Heart left ventricle (tissue), 16 donors: ENCODE data around the gene PLEKHM3. TPM values are rescaled to one million over a fixed set of nuclear protein-coding genes. Genes with fewer than 3 reads are reported as not detected.

ENCODE experiments used
- ATAC-seq, 4 donors: fragments of 200-7000 bp; cut with Tn5 transposase; one replicate each; pipeline ENCODE4 v1.9.1; 2020 to 2022; ENCODE audit warnings: moderate library complexity in 4 of 4, mild to moderate bottlenecking in 3 of 4, moderate number of reproducible peaks in 1 of 4
- DNase-seq, 5 donors: peaks; one replicate each; pipeline ENCODE4 v3.0.0-alpha.2; 2020
- H3K27ac ChIP-seq, 12 donors: fragments of 200-600 bp; sonication (generic) in 4 of 12; one replicate each; pipeline versions ENCODE4 v1.5.0 to v1.8.0; 2016 to 2022; ENCODE audit warnings: mild to moderate bottlenecking in 2 of 12
- H3K27me3 ChIP-seq, 9 donors: fragments of 200-600 bp; sonication (generic) in 2 of 9; one replicate each; pipeline versions ENCODE4 v1.5.1 to v1.8.0; 2016 to 2022; ENCODE audit warnings: mild to moderate bottlenecking in 3 of 9
- H3K36me3 ChIP-seq, 9 donors: fragments of 200-600 bp; sonication (generic) in 2 of 9; one replicate each; pipeline versions ENCODE4 v1.5.0 to v1.8.0; 2018 to 2022; ENCODE audit warnings: mild to moderate bottlenecking in 2 of 9
- H3K4me1 ChIP-seq, 12 donors: fragments of 200-600 bp; sonication (generic) in 4 of 12; one replicate each; pipeline versions ENCODE4 v1.5.0 to v1.8.0; 2016 to 2022; ENCODE audit warnings: mild to moderate bottlenecking in 3 of 12
- H3K4me3 ChIP-seq, 12 donors: fragments of 200-600 bp; sonication (generic) in 4 of 12; one replicate each; pipeline versions ENCODE4 v1.5.0 to v1.8.0; 2017 to 2022; ENCODE audit warnings: mild to moderate bottlenecking in 9 of 12, moderate library complexity in 4 of 12
- H3K9me3 ChIP-seq, 12 donors: fragments of 200-600 bp; sonication (generic) in 4 of 12; one replicate each; pipeline versions ENCODE4 v1.5.0 to v1.8.0; 2016 to 2022; ENCODE audit warnings: mild to moderate bottlenecking in 1 of 12
- POLR2A ChIP-seq, 2 donors: fragments of 450-650 bp; IDR thresholded peaks; one replicate each; pipeline ENCODE4 v1.6.1; 2017; ENCODE audit warnings: antibody characterized with exemption in 2 of 2, mild to moderate bottlenecking in 2 of 2, moderate library complexity in 2 of 2
- WGBS, 4 donors: extraction: QIAGEN DNeasy Blood & Tissue Kit in 2 of 4; methylation state at CpG; one replicate each; pipeline versions ENCODE4 v1.1.5 to v1.1.7; 2013 to 2018; 5-methylcytosine and 5-hydroxymethylcytosine counted together
- intact Hi-C, 10 donors: fragments of 100-400 bp; cut with DNase I; formaldehyde crosslinking; loops; one replicate each; pipeline versions ENCODE4 v1.11.1 to v1.14.2; 2022
- polyA plus RNA-seq, 2 donors: library from polyadenylated mRNA; stranded (reverse); fragments of 200-250 nt; gene quantifications; one replicate each; pipeline ENCODE4 v1.2.3, GENCODE V29; 2013
- total RNA-seq, 9 donors: library from RNA; depleted of rRNA in 2 of 9; stranded (reverse); fragments of >200 nt in 2 of 9; fragmentation: NEBNext Ultra II Directional in 3 of 9; extraction: Animal tissue kit (Norgen Biotek cat#: 25700) in 3 of 9; gene quantifications; one replicate each; pipeline versions ENCODE4 v1.1.0 to v1.2.4, GENCODE V29; 2016 to 2023
- TF ChIP-seq, protein P1 (sequence below), 12 donors: fragments of 200-600 bp; sonication (generic) in 4 of 12; IDR thresholded peaks; one replicate each; pipeline versions ENCODE4 v1.5.0 to v1.8.0; 2018 to 2022; ENCODE audit warnings: antibody characterized with exemption in 12 of 12, mild to moderate bottlenecking in 5 of 12
- donor health status: ischemic (EF 13 %, LVEDD 7.1; RV severe dilation, severe dysfunction).
- donor health status: healthy with polysubstance abuse.
- donor health status: DM: no; HTN: yes; CAD: no.
- donor health status: DM: no; HTN: no; CAD: no.
- donor health status: ischemic (EF 25% LVEDD 6.9; RV normal size, moderate dysfunction).
- donor health status: ischemic (EF 25% LVEDD 5.7; RV mildly dilated, moderate dysfunction).
- donor health status: healthy.
- donor health status: DM: yes; HTN: yes; CAD: no.
- donor health status: ischemic (EF 35%, LVEDD 5.7; RV mildly dilated, moderate dysfunction).
- donor health status: nonischemic (EF 11% LVEDD 7.7; RV severe dilation, severe dysfunction).
- donor health status: DM: yes; HTN: yes; CAD: no.
- donor health status: PGD.
- donor health status: ischemic (EF 29% LVEDD 5.4; RV normal size, mild dysfunction).
- donor health status: nonischemic (EF 23%, LVEDD 6.1; RV moderate dilation, normal function).

Gene PLEKHM3
- total and polyA plus RNA-seq, 11 donors = 5.2 to 28.3 (median 17.0) TPM

DNA sequence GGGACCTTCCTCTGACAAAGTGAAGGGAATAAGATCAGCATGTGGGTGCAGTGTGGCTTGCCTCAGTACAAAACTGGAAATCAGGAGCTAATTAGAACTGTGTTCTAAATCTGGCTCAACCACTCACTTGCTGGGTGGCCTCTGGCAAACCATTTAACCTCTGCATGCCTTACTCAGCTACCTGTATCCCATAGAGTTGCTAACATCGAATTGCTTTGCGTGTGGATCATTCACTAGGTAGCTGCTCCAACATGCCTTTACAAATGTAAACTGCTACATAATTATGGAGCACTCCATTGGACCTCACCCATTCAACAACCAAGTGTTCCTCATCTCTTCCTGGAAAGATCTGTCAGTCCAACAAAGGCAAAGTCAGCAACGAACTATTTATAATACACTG lies 19.0 kb downstream of the PLEKHM3 start:
- intact Hi-C loops = no loop called here
- peaks cover 0 to 52% (median 15%) of the 10 kb centered on the region in 12 donors for H3K4me1 ChIP-seq
- DNase-seq = no peak
- TF ChIP-seq POLR2A (IDR thresholded peaks at IDR 0.05) = no peak
- TF ChIP-seq, protein P1, sequence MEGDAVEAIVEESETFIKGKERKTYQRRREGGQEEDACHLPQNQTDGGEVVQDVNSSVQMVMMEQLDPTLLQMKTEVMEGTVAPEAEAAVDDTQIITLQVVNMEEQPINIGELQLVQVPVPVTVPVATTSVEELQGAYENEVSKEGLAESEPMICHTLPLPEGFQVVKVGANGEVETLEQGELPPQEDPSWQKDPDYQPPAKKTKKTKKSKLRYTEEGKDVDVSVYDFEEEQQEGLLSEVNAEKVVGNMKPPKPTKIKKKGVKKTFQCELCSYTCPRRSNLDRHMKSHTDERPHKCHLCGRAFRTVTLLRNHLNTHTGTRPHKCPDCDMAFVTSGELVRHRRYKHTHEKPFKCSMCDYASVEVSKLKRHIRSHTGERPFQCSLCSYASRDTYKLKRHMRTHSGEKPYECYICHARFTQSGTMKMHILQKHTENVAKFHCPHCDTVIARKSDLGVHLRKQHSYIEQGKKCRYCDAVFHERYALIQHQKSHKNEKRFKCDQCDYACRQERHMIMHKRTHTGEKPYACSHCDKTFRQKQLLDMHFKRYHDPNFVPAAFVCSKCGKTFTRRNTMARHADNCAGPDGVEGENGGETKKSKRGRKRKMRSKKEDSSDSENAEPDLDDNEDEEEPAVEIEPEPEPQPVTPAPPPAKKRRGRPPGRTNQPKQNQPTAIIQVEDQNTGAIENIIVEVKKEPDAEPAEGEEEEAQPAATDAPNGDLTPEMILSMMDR (IDR thresholded peaks at IDR 0.05) = no peak
- H3K27ac ChIP-seq = peak overlapping the region in 8 of 12 donors; percentile 1 to 49 (median 30)
- no peak overlapping the region for H3K4me3 ChIP-seq
- no peaks in the 10 kb centered on the region for H3K9me3 ChIP-seq
- ATAC-seq = peak in 3 of 4 donors; percentile 65 to 72 (median 68)
- no peaks in the 10 kb centered on the region for H3K27me3 ChIP-seq
- peaks cover 0 to 6% (median 3%) of the 10 kb centered on the region in 9 donors for H3K36me3 ChIP-seq
- 70 to 74% (median 72%) methylated on average over 3 of the region's 3 CpGs for WGBS, 4 donors

DNA sequence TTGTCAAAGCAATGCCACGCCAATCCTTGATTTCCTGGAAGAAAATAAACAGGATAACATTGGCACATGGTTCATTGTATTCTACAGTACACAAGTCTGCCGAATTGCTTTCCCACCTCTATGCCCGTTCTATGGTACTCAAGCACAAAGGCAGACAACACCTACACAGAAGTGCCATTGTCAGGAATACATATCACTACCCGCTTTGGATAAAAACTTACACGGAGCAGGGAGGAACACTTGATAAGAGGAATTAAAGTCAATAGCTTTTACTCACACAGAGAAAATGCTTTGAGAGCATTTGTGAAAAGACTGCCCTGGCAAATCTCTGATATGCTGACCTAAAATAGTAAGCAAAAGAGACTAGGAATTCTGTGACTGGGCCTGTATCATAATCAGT lies 23.4 kb downstream of the PLEKHM3 start:
- WGBS, 4 donors = 44 to 69% (median 57%) methylated on average over 5 of the region's 5 CpGs
- no peak for TF ChIP-seq POLR2A (IDR thresholded peaks at IDR 0.05)
- TF ChIP-seq, protein P1 (IDR thresholded peaks at IDR 0.05) = no peak
- H3K4me3 ChIP-seq = no peak overlapping the region
- H3K9me3 ChIP-seq = no peaks in the 10 kb centered on the region
- intact Hi-C loops = no loop called here
- peaks cover 0 to 37% (median 21%) of the 10 kb centered on the region in 9 donors for H3K36me3 ChIP-seq
- H3K27me3 ChIP-seq = no peaks in the 10 kb centered on the region
- H3K4me1 ChIP-seq = peaks cover 0 to 42% (median 13%) of the 10 kb centered on the region in 12 donors
- DNase-seq = no peak
- peak overlapping the region in 10 of 12 donors; percentile 34 to 76 (median 62) for H3K27ac ChIP-seq
- ATAC-seq = peak in 3 of 4 donors; percentile 32 to 77 (median 49)

DNA sequence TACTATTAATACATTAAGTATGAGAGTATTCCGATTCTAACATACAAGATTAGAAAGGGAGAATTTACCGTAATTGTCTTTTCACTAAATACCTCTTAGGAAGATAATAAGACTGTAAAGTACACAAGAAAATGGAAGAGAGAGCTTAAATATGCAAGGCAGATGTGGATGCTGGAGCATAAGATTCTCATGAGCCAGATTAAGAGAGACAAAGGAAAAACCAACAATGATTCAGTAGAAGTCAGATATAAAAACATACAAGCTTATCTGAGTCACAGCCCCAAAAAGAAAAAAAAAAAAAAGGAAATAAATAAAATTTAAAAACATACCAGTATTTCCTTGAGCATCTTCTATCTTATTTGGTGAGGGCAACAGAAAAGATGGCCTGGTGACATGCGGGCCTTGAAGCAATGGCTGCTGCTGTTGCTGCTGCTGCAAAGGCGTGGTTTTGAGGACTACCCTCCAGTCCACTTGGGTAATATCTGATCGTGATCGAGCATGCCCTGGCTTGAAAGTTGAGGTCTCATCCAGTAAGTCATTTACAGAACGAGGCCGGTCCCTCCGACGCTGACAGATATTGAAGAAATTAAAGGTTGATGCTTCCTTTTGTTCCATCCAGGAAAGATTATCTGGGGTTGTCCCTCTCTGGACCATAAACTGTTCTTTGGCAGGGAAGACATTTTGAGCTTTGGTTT lies 24.5 kb downstream of the PLEKHM3 start:
- WGBS, 4 donors = 95 to 98% (median 96%) methylated on average over 10 of the region's 10 CpGs
- Histone ChIP-seq H3K9me3 (no peaks in the 10 kb centered on the region), H3K4me3 (no peak overlapping the region), H3K36me3 (peaks cover 0 to 37% (median 21%) of the 10 kb centered on the region in 9 donors), H3K4me1 (peaks cover 0 to 31% (median 8%) of the 10 kb centered on the region in 12 donors), H3K27ac (peak overlapping the region in 3 of 12 donors; percentile 63 to 76 (median 68)), H3K27me3 (no peaks in the 10 kb centered on the region)
- no peak for DNase-seq
- intact Hi-C loops = no loop called here
- no peak for TF ChIP-seq POLR2A (IDR thresholded peaks at IDR 0.05)
- TF ChIP-seq, protein P1 (IDR thresholded peaks at IDR 0.05) = no peak
- no peak for ATAC-seq

DNA sequence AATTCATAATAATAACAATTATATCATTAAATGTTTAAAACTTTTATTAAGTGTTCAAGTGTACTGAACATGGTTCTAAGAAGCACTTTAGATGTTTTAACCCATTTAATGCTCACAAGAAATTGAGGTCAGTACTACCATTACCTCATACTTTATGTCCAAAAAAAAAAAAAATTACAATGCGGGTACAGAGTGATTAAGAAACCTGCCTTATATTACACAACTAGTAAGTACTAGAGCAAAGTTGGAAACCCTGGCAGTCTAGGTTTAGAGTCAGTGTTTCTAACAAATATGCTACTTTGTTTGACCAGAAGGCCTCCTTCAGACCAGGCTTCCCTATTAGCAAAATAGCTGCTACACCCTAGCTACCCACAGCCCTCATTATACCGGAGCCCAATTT lies 28.5 kb downstream of the PLEKHM3 start:
- TF ChIP-seq POLR2A (IDR thresholded peaks at IDR 0.05) = no peak
- TF ChIP-seq, protein P1 (IDR thresholded peaks at IDR 0.05) = no peak
- WGBS, 4 donors = 92 to 94% (median 92%) methylated on average over 2 of the region's 2 CpGs
- no peak for ATAC-seq

More for the DNA sequence above, 28.5 kb downstream of the PLEKHM3 start:
- no peaks in the 10 kb centered on the region for H3K9me3 ChIP-seq
- no peak for DNase-seq
- peaks cover 0 to 25% (median 12%) of the 10 kb centered on the region in 12 donors for H3K4me1 ChIP-seq
- no peaks in the 10 kb centered on the region for H3K27me3 ChIP-seq
- intact Hi-C loops = no loop called here
- peaks cover 0 to 37% (median 21%) of the 10 kb centered on the region in 9 donors for H3K36me3 ChIP-seq
- no peak overlapping the region for H3K27ac ChIP-seq
- no peak overlapping the region for H3K4me3 ChIP-seq
